GM12875 (cell line): ENCODE results near the gene KRT84.
"Not testable (repeated sequence)": the region's sequence is repeated elsewhere in the genome, so short reads cannot be mapped to it uniquely, and the experiment has no call there.

Experiments
- H3K4me3 ChIP-seq: one replicate; pipeline ENCODE4 v1.5.1; 2011; ENCODE audit warnings: low read depth, low read length, control low read depth
- TF ChIP-seq, protein P1 (sequence below): IDR thresholded peaks from 2 replicates; pipeline ENCODE4 v1.5.1; 2011; ENCODE audit warnings: low read depth, mild to moderate bottlenecking, control low read depth, inconsistent platforms, low read length, moderate library complexity, borderline replicate concordance; ENCODE audit not compliant: insufficient read depth

Gene KRT84

DNA sequence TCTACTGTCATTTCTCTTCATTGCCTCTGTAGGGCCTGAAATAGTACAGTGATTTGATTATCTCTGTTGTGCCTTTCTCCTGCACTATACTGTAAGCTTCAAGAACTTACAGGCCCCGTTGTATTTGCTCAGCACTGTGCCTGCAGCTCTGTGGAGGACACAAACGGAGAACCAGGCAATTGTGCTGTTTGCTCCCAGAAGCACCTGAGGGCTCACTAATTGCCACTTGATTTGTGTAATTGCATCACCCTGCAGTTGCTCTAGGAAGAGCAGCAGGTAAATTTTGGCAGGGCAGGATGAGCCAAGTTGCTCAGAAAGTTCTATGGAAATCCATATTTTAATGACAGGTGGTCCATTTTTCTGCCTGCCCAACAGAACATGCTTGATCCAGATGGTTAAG lies 32.3 kb upstream of the KRT84 start:
- TF ChIP-seq, protein P1, sequence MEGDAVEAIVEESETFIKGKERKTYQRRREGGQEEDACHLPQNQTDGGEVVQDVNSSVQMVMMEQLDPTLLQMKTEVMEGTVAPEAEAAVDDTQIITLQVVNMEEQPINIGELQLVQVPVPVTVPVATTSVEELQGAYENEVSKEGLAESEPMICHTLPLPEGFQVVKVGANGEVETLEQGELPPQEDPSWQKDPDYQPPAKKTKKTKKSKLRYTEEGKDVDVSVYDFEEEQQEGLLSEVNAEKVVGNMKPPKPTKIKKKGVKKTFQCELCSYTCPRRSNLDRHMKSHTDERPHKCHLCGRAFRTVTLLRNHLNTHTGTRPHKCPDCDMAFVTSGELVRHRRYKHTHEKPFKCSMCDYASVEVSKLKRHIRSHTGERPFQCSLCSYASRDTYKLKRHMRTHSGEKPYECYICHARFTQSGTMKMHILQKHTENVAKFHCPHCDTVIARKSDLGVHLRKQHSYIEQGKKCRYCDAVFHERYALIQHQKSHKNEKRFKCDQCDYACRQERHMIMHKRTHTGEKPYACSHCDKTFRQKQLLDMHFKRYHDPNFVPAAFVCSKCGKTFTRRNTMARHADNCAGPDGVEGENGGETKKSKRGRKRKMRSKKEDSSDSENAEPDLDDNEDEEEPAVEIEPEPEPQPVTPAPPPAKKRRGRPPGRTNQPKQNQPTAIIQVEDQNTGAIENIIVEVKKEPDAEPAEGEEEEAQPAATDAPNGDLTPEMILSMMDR = no peak
- H3K4me3 ChIP-seq = no peak overlapping the region

DNA sequence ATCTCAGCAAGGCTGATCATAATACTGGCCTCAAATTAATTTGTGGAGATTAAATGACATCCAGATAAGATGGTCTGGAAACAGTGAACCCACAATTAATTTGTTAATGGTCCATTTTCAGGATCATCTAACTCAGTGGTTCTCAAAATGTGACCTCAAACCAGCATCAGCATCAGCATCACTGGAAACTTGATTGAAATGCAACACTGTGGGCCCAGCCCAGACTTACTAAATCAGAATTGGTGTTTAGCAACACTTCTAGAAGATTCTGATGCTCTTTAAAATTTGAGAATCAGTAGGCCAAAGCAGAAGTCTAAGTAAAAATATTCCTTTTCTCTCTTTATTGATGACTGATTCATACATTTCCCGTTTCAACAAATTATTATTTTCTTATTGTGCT lies 31.3 kb upstream of the KRT84 start:
- TF ChIP-seq, protein P1 = no peak
- H3K4me3 ChIP-seq = no peak overlapping the region

DNA sequence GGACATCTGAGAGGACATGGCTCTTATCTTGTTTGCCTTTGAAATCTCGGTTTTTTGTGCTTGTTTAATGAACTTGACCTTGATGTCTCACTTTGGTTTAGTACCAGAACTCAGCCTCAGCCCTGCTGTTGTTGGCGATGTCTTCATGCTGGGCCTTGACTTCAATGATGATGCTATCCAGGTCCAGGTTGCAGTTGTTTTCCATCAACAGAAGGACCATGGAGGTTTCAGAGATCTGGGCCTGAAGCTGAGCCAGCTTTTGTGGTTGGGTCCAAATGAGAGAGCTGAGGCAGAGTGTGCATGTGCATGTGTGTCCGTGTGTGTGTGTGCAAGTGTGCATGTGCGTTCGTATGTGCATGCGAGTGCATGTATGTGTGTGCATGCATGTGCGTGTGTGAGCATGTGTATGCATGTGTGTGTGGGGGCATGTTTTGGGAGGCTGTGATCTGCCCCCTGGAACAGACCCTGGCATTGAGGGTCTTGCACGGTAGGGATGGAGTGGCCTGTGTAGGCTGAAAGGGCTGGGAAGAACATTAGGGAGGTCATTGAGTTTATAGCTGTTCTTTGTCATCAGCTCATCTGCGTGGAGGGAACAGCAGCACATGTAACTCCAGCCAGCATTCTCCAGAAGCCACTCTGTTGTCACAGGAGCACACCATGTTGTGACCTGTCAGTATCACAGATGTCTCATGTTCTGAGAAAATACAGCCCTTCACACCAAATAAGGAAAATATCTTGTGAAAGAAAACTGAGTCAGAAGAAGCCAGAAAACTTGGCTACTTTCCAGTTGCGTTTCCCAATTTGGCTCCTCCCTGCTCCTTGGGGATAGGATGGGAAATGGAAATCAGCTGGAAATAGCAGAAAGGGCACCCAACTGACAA lies 30.7 kb upstream of the KRT84 start:
- TF ChIP-seq, protein P1 = no peak

DNA sequence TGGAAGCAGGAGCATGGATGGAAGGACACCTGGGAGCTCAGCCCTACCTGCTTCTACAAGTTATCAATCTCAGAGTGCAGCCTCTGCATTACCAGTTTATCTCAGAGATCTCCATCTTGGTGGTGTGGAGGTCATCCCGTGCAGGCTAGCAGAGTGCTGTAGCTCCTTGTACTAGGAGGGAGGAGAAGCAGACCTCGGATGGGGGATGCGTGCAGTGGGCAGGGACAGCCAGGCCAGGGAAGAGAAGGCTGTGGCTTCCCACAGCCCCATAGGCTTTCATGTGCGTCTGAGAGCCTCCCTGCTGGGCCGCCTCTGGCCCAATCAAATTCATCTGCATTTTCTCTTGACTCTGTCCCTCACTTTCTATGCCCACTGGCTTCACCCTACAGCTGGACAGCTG lies 29.5 kb upstream of the KRT84 start:
- TF ChIP-seq, protein P1 = no peak
- H3K4me3 ChIP-seq = no peak overlapping the region

More for the DNA sequence above, 30.7 kb upstream of the KRT84 start:
- H3K4me3 ChIP-seq = no peak overlapping the region

DNA sequence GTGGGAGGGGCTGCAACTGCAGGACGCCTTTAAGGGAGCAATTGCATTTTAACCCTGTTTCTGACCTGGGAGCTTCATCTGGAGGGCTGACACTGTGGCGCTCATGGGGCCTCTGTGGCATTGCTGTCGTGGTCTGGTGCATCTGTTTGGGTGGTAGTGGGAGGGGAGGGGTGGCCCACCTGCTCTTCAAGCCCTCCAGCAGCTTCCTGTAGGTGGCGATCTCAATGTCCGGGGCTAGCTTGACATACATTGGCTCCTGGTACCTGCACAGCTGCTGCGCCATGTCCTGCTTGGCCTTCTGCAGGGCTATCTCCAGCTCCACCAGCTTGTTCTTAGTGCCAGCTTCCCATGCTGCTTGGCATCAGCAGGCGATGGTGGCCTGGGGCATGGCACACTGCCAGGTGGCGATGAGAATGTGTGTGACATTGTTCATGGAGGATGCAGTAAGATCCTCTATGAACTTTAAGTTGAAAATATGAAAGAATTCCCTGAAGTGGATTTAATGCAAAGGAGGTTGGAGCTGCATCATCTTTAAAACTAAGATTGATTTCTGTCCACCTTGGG lies 28.4 kb upstream of the KRT84 start:
- no peak overlapping the region for H3K4me3 ChIP-seq
- TF ChIP-seq, protein P1 = no peak

DNA sequence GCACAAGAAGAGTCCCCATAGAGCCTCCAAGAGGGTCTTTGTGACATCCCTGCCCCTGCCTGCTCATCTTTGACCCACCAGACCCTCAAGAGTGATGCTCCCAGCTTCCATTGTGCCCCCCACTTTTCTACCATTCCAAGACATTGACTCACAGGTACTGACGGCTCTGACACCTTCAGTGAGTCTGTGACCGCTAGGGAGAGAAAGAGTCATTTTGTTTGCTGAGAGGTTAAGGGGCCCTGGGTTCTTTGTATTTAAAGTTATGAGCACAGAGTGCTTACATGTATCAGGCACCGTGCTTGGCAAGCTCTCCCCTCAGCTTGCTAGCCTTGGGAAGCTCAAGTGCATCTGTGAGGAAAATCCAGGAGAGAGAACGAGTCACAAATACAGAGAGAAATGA lies 27.8 kb upstream of the KRT84 start:
- TF ChIP-seq, protein P1 = no peak
- H3K4me3 ChIP-seq = no peak overlapping the region

DNA sequence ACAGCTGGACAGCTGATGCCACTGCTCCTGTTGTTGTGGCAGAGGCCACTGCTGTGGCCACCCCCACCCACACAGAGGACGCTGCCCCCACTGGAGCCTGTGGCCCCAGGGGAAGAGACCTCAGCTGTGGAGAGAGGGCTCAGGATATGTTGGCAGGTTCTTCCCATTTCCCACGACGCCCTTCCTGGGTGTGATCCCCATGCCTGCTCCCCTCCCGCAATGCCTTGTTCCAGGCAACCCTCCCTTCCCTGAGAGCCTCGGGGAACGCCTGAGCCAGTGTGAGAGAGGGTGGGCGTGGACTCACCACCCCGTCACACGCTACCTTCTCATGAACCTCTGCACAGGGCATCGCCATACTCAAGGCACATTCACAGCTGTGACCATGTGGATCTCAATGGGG lies 26.4 kb upstream of the KRT84 start:
- TF ChIP-seq, protein P1 = no peak
- H3K4me3 ChIP-seq = no peak overlapping the region

DNA sequence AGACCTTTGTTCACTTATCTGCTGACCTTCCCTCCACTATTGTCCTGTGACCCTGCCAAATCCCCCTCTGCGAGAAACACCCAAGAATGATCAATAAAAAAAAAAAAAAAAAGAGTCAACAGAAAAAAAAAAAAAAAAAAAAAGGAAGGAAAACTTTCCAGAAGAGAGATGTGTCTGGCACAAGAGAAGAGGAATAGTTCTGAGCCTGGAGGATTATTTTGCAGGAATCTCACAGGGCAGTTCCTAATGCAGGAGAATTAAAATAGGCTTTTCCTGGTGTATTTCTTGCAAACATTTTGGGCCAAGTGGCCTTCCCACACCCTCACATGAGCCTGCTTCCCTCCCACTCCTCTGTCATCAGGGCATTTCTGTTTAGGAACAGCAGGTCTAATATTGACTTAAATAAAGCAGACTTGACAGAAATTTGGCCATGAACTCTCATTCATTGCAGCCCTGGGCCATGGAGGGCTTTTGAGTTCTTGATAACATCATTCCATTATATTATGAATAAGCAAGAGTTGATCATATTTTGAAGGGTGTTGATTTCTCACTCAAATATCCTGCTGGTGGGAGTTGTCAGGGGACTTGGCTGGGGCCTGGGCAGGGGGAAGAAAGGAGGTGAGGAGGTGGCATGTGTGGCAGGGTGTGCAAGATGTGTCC lies 25.3 kb upstream of the KRT84 start:
- H3K4me3 ChIP-seq = not testable (repeated sequence)
